Keratinocyte (primary cell): ENCODE data around the gene FBXW9. TPM values are rescaled to one million over a fixed set of nuclear protein-coding genes. Genes with fewer than 3 reads are reported as not detected.

Experiments used
- DNase-seq: peaks from one replicate; pipeline ENCODE4 v3.0.0-alpha.2; 2011; ENCODE audit warnings: low read depth, missing footprints, low spot score
- FAIRE-seq: peaks from 2 replicates; lab custom pipeline; 2011; peaks lifted over from hg19 to GRCh38; lab: Jason Lieb, UNC
- H2AFZ ChIP-seq: 2 replicates; pipeline ENCODE4 v1.6.0; 2012; ENCODE audit warnings: low read length, control low read depth, inconsistent platforms; ENCODE audit not compliant: control insufficient read depth
- H3K27ac ChIP-seq: 2 replicates; pipeline ENCODE4 v1.5.1; 2011; ENCODE audit warnings: low read length; ENCODE audit not compliant: control insufficient read depth, insufficient read depth
- H3K27me3 ChIP-seq: 3 replicates; pipeline ENCODE4 v1.6.0; 2011; ENCODE audit warnings: low read length; ENCODE audit not compliant: control insufficient read depth, insufficient read depth; ENCODE audit errors: extremely low read depth
- H3K36me3 ChIP-seq, 2 experiments: 2 replicates in 1 of 2; 3 replicates in 1 of 2; pipeline ENCODE4 v1.5.1; 2011; ENCODE audit warnings: low read length in 2 of 2, mild to moderate bottlenecking in 1 of 2; ENCODE audit not compliant: control insufficient read depth in 2 of 2, insufficient read depth in 2 of 2; ENCODE audit errors: extremely low read depth in 1 of 2
- H3K4me1 ChIP-seq: 3 replicates; pipeline ENCODE4 v1.5.1; 2011; ENCODE audit warnings: low read length; ENCODE audit not compliant: control insufficient read depth, insufficient read depth; ENCODE audit errors: extremely low read depth
- H3K4me2 ChIP-seq: 3 replicates; pipeline ENCODE4 v1.6.0; 2011; ENCODE audit warnings: low read depth, low read length; ENCODE audit not compliant: control insufficient read depth, insufficient read depth; ENCODE audit errors: extremely low read depth
- H3K4me3 ChIP-seq, 3 experiments: fragments of 200-600 bp in 1 of 3; sonication (generic) in 1 of 3; 2 replicates in 2 of 3; 3 replicates in 1 of 3; pipeline ENCODE4 v1.5.1; 2011 to 2016; ENCODE audit warnings: low read length in 3 of 3, mild to moderate bottlenecking in 3 of 3, control low read depth in 2 of 3, inconsistent platforms in 1 of 3, low read depth in 1 of 3, mixed read lengths in 1 of 3, mixed run types in 1 of 3, moderate library complexity in 1 of 3; ENCODE audit not compliant: control insufficient read depth in 2 of 3, insufficient read depth in 2 of 3; ENCODE audit errors: extremely low read depth in 1 of 3
- H3K79me2 ChIP-seq: 2 replicates; pipeline ENCODE4 v1.6.0; 2012; ENCODE audit warnings: low read length; ENCODE audit not compliant: control insufficient read depth, insufficient read depth
- H3K9ac ChIP-seq: 3 replicates; pipeline ENCODE4 v1.6.0; 2011; ENCODE audit warnings: low read length; ENCODE audit not compliant: control insufficient read depth, insufficient read depth; ENCODE audit errors: extremely low read depth
- H3K9me1 ChIP-seq: 3 replicates; pipeline ENCODE4 v1.6.0; 2011; ENCODE audit warnings: low read length; ENCODE audit not compliant: control insufficient read depth, insufficient read depth; ENCODE audit errors: extremely low read depth
- H3K9me3 ChIP-seq: 2 replicates; pipeline ENCODE4 v1.5.1; 2012; ENCODE audit warnings: low read depth, low read length; ENCODE audit not compliant: control insufficient read depth
- H4K20me1 ChIP-seq: 3 replicates; pipeline ENCODE4 v1.6.0; 2011; ENCODE audit warnings: low read length; ENCODE audit not compliant: control insufficient read depth, insufficient read depth; ENCODE audit errors: extremely low read depth
- CTCF ChIP-seq, 3 experiments: IDR thresholded peaks in 1 of 3; conservative IDR thresholded peaks in 1 of 3; optimal IDR thresholded peaks in 1 of 3; 2 replicates in 2 of 3; 3 replicates in 1 of 3; pipeline versions ENCODE3 to v1.5.1; 2011; ENCODE audit warnings: low read length in 3 of 3, mild to moderate bottlenecking in 3 of 3, moderate library complexity in 2 of 3, control low read depth in 1 of 3, inconsistent platforms in 1 of 3; ENCODE audit not compliant: insufficient read depth in 2 of 3; ENCODE audit errors: extremely low read depth in 1 of 3
- EZH2 ChIP-seq: IDR thresholded peaks from one replicate; pipeline ENCODE4 v1.6.1; 2012; ENCODE audit warnings: inconsistent platforms, mild to moderate bottlenecking, low read length, moderate library complexity
- dilution Hi-C: fragments of 300-500 bp; cut with MboI; formaldehyde crosslinking; loops from one replicate; pipeline ENCODE4 v1.7.0; 2020; ENCODE audit warnings: low sequenced_read_pairs; ENCODE audit not compliant: extremely low pct_ligation_motif_present
- polyA plus RNA-seq, 5 experiments: library from polyadenylated mRNA; depleted of rRNA in 3 of 5; stranded (reverse) in 3 of 5; stranded (forward) in 1 of 5; unstranded in 1 of 5; fragments of >200 nt; gene quantifications; 1 replicate in 1 of 5; 2 replicates in 3 of 5; 3 replicates in 1 of 5; pipeline versions ENCODE4 v1.2.1 to v1.2.3, GENCODE V29; 2011 to 2012; ENCODE audit warnings: missing spikeins in 2 of 5, low read depth in 1 of 5, low replicate concordance in 1 of 5

The FBXW9 gene
- polyA plus RNA-seq, 1 donor (not counting 4 experiments of a cell fraction or from before 2014, with no cell fraction given): 5.6 TPM

- Histone ChIP-seq H3K36me3 (peaks cover 8 to 16% of the 10 kb centered on the region in 2 experiments), H3K4me1 (peaks cover 6% of the 10 kb centered on the region), H3K4me2 (peak overlapping the region; percentile 93), H2AFZ (no peak overlapping the region), H3K27ac (no peak overlapping the region), H3K9ac (no peak overlapping the region), H3K79me2 (peaks cover 4% of the 10 kb centered on the region), H3K9me3 (no peaks in the 10 kb centered on the region), H3K9me1 (peaks cover 4% of the 10 kb centered on the region), H3K4me3 (no peak overlapping the region), H3K27me3 (no peaks in the 10 kb centered on the region), H4K20me1 (no peaks in the 10 kb centered on the region)
- TF ChIP-seq CTCF (optimal IDR thresholded peaks at IDR 0.05 in 1 of 3, IDR thresholded peaks at IDR 0.05 in 1 of 3, conservative IDR thresholded peaks at IDR 0.05 in 1 of 3; ENCODE audit: extremely low read depth in 1 of 3, insufficient read depth in 2 of 3, low read length in 3 of 3): no peak
- TF ChIP-seq EZH2: no peak
- FAIRE-seq (no peak), DNase-seq (no peak)
- dilution Hi-C loops: no loop called here
These were observed 1.3 kb downstream of the FBXW9 start for GRCh38 chr19:12695096-12695495.

DNA sequence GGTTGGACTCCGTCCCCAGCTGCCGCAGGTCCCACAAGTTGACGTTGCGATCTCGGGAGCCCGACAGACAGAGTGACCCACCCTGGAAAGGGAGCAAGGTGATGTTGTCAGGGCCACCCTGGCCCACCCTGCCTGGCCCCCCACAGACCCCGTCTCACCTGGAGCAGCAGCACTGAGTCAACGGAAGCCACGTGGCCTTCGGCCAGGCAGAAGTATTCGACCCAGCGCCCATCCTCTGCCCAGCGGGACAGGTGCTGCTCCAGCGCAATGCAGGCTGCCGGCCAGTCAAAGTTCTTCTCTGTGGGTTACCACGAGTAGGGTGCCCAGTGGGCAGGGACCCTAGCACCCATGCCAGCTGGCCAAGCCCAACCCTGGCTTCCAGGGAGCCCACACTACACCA lies 1.8 kb downstream of the FBXW9 start:
- H3K79me2 ChIP-seq: peaks cover 4% of the 10 kb centered on the region
- H2AFZ ChIP-seq: no peak overlapping the region
- H3K4me1 ChIP-seq: peaks cover 6% of the 10 kb centered on the region
- no peak for TF ChIP-seq CTCF (optimal IDR thresholded peaks at IDR 0.05 in 1 of 3, IDR thresholded peaks at IDR 0.05 in 1 of 3, conservative IDR thresholded peaks at IDR 0.05 in 1 of 3; ENCODE audit: extremely low read depth in 1 of 3, insufficient read depth in 2 of 3, low read length in 3 of 3)
- TF ChIP-seq EZH2: no peak
- DNase-seq: no peak
- no peak for FAIRE-seq
- peaks cover 7 to 14% of the 10 kb centered on the region in 2 experiments for H3K36me3 ChIP-seq
- H3K9me3 ChIP-seq: no peaks in the 10 kb centered on the region
- no peaks in the 10 kb centered on the region for H3K27me3 ChIP-seq
- H3K9ac ChIP-seq: no peak overlapping the region
- no peaks in the 10 kb centered on the region for H4K20me1 ChIP-seq
- peaks cover 4% of the 10 kb centered on the region for H3K9me1 ChIP-seq
- dilution Hi-C loops: no loop called here
- H3K27ac ChIP-seq: no peak overlapping the region
- no peak overlapping the region for H3K4me2 ChIP-seq
- no peak overlapping the region for H3K4me3 ChIP-seq
